Pancreas (tissue), 10 donors: ENCODE results near the gene CHST5. TPM values are rescaled to one million over a fixed set of nuclear protein-coding genes. Genes with fewer than 3 reads are reported as not detected.

Experiments
- ATAC-seq, 4 donors: fragments of 200-7000 bp; cut with Tn5 transposase; one replicate each; pipeline versions ENCODE4 v1.8.0 to v1.9.1; 2020; ENCODE audit warnings: mild to moderate bottlenecking in 4 of 4, moderate library complexity in 4 of 4
- DNase-seq, 6 donors: peaks; one replicate each; pipeline ENCODE4 v3.0.0-alpha.2; 2020
- FAIRE-seq: peaks from 2 replicates; lab custom pipeline; 2012; peaks lifted over from hg19 to GRCh38; lab: Jason Lieb, UNC
- H3K27ac ChIP-seq, 4 donors: fragments of 200-600 bp; sonication (generic); 1 replicate in 3 of 4; 2 replicates in 1 of 4; pipeline versions ENCODE4 v1.5.0 to v1.8.0; 2020
- H3K27me3 ChIP-seq, 4 donors: fragments of 200-600 bp; one replicate each; pipeline ENCODE4 v1.8.0; 2021
- H3K36me3 ChIP-seq, 3 donors: fragments of 200-600 bp; sonication (generic) in 1 of 3; one replicate each; pipeline versions ENCODE4 v1.5.0 to v1.8.0; 2020 to 2021
- H3K4me1 ChIP-seq, 3 donors: fragments of 200-600 bp; one replicate each; pipeline ENCODE4 v1.8.0; 2021
- H3K4me3 ChIP-seq, 4 donors: fragments of 200-600 bp; sonication (generic) in 2 of 4; one replicate each; pipeline versions ENCODE4 v1.5.0 to v1.8.0; 2020 to 2021
- H3K9me3 ChIP-seq, 4 donors: fragments of 200-600 bp; one replicate each; pipeline ENCODE4 v1.8.0; 2021
- CTCF ChIP-seq, 4 donors: fragments of 200-600 bp; sonication (generic) in 3 of 4; IDR thresholded peaks; one replicate each; pipeline versions ENCODE4 v1.5.0 to v1.8.0; 2021; ENCODE audit warnings: antibody characterized with exemption in 4 of 4
- WGBS, 2 donors: extraction: QIAGEN DNeasy Blood & Tissue Kit; methylation state at CpG; one replicate each; pipeline ENCODE4 v1.1.7; 2013; 5-methylcytosine and 5-hydroxymethylcytosine counted together
- intact Hi-C, 3 donors: fragments of 100-400 bp; cut with DNase I; formaldehyde crosslinking; loops; one replicate each; pipeline versions ENCODE4 v1.11.1 to v1.14.2; 2022
- polyA plus RNA-seq, 2 donors: library from polyadenylated mRNA; stranded (reverse); fragments of 200-250 nt; gene quantifications; one replicate each; pipeline ENCODE4 v1.2.3, GENCODE V29; 2013
- total RNA-seq, 6 donors: library from RNA; stranded (reverse); fragmentation: NEBNext Ultra II Directional in 4 of 6; extraction: Animal tissue kit (Norgen Biotek cat#: 25700) in 4 of 6; gene quantifications; one replicate each; pipeline versions ENCODE4 v1.2.1 to v1.2.4, GENCODE V29; 2021 to 2023
- donor health status: healthy with polysubstance abuse.
- donor health status: DM: no; HTN: no; CAD: no; lungs with moderate emphysema.
- donor health status: DM: no; HTN: no; CAD: no.
- donor health status: control.
- donor health status: control.
- donor health status: Bipolar disorder and iron deficiency.
- donor health status: DM: yes; HTN: yes; CAD: no.
- donor health status: DM: no; HTN: no; CAD: no.
- donor health status: DM: no; HTN: no; CAD: no.
- donor health status: DM: yes; HTN: yes; CAD: no.

Gene CHST5
- total and polyA plus RNA-seq, 8 donors: 0.06 to 0.28 (median 0.15) TPM; not detected in 1

DNA sequence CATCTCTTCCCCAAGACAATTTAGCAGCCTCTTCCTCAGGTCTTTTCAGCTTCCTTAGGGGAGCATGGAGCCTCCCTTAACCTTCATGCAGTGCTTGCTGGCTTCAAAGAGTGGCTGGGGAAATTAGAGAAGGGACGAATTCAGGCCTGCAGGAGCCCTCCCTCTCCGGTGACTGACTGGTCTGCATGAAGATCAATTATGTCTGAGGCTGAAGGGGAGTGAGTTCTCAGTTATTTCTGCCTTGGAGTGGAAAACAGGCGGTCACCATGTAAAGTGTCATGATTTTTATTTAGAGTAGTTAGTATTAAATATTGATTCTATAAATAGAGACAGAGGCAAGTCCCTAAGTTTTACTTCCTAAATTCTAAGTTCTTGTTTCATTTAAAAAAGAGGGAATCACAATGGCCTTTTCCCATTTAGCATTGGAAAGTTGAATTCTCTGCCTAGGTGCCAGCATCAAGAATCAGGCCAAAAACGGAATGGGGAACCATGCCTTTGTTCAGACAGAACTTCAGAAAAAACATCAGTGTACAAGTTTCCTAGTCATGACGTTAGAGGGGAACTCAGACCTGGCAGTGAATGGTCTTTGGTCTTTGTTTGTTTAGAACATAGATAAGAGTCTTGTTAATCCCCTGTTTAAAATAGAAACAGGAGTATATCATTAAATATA lies 34.6 kb upstream of the CHST5 start:
- ATAC-seq (no peak), FAIRE-seq (no peak), DNase-seq (no peak)
- peak overlapping the region in 1 of 4 donors; percentile 45 for H3K27ac ChIP-seq
- H3K4me3 ChIP-seq: no peak overlapping the region
- H3K36me3 ChIP-seq: peaks cover 0 to 51% (median 10%) of the 10 kb centered on the region in 3 donors
- H3K9me3 ChIP-seq: no peaks in the 10 kb centered on the region
- peaks cover 0 to 20% (median 9%) of the 10 kb centered on the region in 3 donors for H3K4me1 ChIP-seq
- no peak for TF ChIP-seq CTCF (IDR thresholded peaks at IDR 0.05)
- intact Hi-C loops: no loop called here
- no peaks in the 10 kb centered on the region for H3K27me3 ChIP-seq
- 63 to 69% methylated on average over 5 of the region's 5 CpGs for WGBS, 2 donors

- Histone ChIP-seq H3K9me3 (no peaks in the 10 kb centered on the region), H3K4me3 (no peak overlapping the region), H3K4me1 (peaks cover 0 to 23% (median 9%) of the 10 kb centered on the region in 3 donors), H3K27ac (no peak overlapping the region), H3K36me3 (peaks cover 0 to 28% (median 5%) of the 10 kb centered on the region in 3 donors), H3K27me3 (no peaks in the 10 kb centered on the region)
- FAIRE-seq: no peak
- intact Hi-C loops: no loop called here
- 73 to 85% methylated on average over 4 of the region's 4 CpGs for WGBS, 2 donors
- no peak for ATAC-seq
- no peak for DNase-seq
- no peak for TF ChIP-seq CTCF (IDR thresholded peaks at IDR 0.05)
These were observed 32.0 kb upstream of the CHST5 start for GRCh38 chr16:75567911-75568310.

DNA sequence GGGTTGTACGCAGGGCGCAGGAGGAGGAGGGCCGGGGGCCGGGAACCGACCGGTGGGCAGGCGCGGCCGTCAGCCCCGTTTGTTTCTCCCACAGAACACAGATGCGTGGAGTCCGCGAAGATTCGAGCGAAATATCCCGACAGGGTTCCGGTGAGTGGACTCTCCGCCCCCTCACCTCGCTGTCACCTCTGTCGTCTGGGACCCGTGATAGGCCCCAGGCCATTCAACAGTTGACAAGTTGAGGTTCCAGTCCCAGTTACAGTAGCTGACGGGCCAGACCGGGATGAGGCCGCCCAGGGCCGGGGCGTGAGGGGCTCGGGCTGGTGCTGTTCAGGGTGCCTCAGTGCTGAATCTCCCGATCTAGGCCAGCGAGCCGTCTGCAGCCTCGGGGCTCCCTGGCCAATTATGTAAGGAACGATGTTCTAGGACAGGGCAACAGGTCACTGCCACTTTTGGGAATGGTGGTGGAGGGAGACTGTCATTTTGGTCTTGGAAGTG lies 30.9 kb upstream of the CHST5 start:
- H3K9me3 ChIP-seq: no peaks in the 10 kb centered on the region
- H3K4me1 ChIP-seq: peaks cover 0 to 23% (median 9%) of the 10 kb centered on the region in 3 donors
- WGBS, 2 donors: 1 to 2% methylated on average over 32 of the region's 32 CpGs
- TF ChIP-seq CTCF (IDR thresholded peaks at IDR 0.05): no peak
- H3K4me3 ChIP-seq: peak overlapping the region; percentile 74 to 97 (median 96)
- intact Hi-C loops: no loop called here
- DNase-seq: peak in 3 of 6 donors; percentile 24 to 73 (median 63)
- peaks cover 0 to 20% (median 0%) of the 10 kb centered on the region in 3 donors for H3K36me3 ChIP-seq
- ATAC-seq: peak in 2 of 4 donors; percentile 1 to 12
- no peaks in the 10 kb centered on the region for H3K27me3 ChIP-seq
- FAIRE-seq: no peak
- H3K27ac ChIP-seq: peak overlapping the region in 3 of 4 donors; percentile 56 to 79 (median 68)

- H3K4me1 ChIP-seq: peaks cover 0 to 20% (median 9%) of the 10 kb centered on the region in 3 donors
- WGBS, 2 donors: 0 to 1% methylated on average over 48 to 69 of the region's 69 CpGs
- H3K27ac ChIP-seq: peak within 1 kb of the TSS in 3 of 4 donors; percentile 56 to 79 (median 68)
- H3K27me3 ChIP-seq: no peaks in the 10 kb centered on the region
- DNase-seq: peak; percentile 74 to 97 (median 88)
- ATAC-seq: peak; percentile 85 to 94 (median 91)
- intact Hi-C loops: no loop called here
- H3K36me3 ChIP-seq: peaks cover 0 to 15% (median 0%) of the 10 kb centered on the region in 3 donors
- TF ChIP-seq CTCF (IDR thresholded peaks at IDR 0.05): no peak
- no peak for FAIRE-seq
- peak within 1 kb of the TSS; percentile 74 to 97 (median 96) for H3K4me3 ChIP-seq
- H3K9me3 ChIP-seq: no peaks in the 10 kb centered on the region
These were observed 30.3 kb upstream of the CHST5 start, which contains the start of gene GABARAPL2 for GRCh38 chr16:75566040-75566757. Gene GABARAPL2, plus strand, starts transcription at chr16:75566379. Its CDS starts 108 bp downstream, at chr16:75566487.
